HFF-Myc (cell line): ENCODE measurements around the gene CAMTA1.
"Not testable (repeated sequence)": the region's sequence is repeated elsewhere in the genome, so short reads cannot be mapped to it uniquely, and the experiment has no call there.

Experiments
- DNase-seq: peaks from one replicate; pipeline ENCODE4 v3.0.0-alpha.2; 2011; ENCODE audit warnings: low read depth; ENCODE audit errors: extremely low read depth
- H3K4me3 ChIP-seq: replicated peaks from 2 replicates; pipeline ENCODE4 v1.5.1; 2011; ENCODE audit warnings: low read depth, mild to moderate bottlenecking, control low read depth, low read length
- TF ChIP-seq, protein P1 (sequence below): IDR thresholded peaks from 2 replicates; pipeline ENCODE4 v1.5.1; 2012; ENCODE audit warnings: mild to moderate bottlenecking, low read depth, low read length, control low read depth; ENCODE audit errors: missing control alignments

CAMTA1 gene

GRCh38 chr1:7789828-7790227 is 1004.6 kb downstream of the CAMTA1 start:
- H3K4me3 ChIP-seq: no peak overlapping the region
- TF ChIP-seq, protein P1, sequence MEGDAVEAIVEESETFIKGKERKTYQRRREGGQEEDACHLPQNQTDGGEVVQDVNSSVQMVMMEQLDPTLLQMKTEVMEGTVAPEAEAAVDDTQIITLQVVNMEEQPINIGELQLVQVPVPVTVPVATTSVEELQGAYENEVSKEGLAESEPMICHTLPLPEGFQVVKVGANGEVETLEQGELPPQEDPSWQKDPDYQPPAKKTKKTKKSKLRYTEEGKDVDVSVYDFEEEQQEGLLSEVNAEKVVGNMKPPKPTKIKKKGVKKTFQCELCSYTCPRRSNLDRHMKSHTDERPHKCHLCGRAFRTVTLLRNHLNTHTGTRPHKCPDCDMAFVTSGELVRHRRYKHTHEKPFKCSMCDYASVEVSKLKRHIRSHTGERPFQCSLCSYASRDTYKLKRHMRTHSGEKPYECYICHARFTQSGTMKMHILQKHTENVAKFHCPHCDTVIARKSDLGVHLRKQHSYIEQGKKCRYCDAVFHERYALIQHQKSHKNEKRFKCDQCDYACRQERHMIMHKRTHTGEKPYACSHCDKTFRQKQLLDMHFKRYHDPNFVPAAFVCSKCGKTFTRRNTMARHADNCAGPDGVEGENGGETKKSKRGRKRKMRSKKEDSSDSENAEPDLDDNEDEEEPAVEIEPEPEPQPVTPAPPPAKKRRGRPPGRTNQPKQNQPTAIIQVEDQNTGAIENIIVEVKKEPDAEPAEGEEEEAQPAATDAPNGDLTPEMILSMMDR: no peak
- no peak for DNase-seq

DNA sequence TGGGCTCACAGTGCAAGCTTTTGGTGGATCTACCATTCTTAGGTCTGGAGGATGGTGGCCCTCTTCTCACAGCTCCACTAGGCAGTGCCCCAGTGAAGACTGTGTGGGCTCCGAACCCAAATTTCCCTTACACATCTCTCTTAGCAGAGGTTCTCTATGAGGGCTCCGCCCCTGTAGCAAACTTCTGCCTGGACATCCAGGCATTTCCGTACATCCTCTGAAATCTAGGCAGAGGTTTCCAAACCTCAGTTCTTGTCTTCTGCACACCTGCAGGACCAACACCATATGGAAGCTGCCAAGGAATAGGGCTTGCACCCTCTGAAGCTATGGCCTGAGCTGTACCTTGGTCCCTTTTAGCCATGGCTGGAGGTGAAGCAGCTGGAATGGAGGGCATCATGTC is 1005.8 kb downstream of the CAMTA1 start:
- DNase-seq: not testable (repeated sequence)

GRCh38 chr1:7795406-7795805 is 1010.2 kb downstream of the CAMTA1 start:
- no peak for DNase-seq
- TF ChIP-seq, protein P1: no peak
- H3K4me3 ChIP-seq: no peak overlapping the region

More for the DNA sequence above, 1005.8 kb downstream of the CAMTA1 start:
- not testable (repeated sequence) for H3K4me3 ChIP-seq

- no peak for DNase-seq
- no peak overlapping the region for H3K4me3 ChIP-seq
- TF ChIP-seq, protein P1: no peak
Observed at GRCh38 chr1:7805460-7805859, 1020.2 kb downstream of the CAMTA1 start.

GRCh38 chr1:7808253-7808844 is 1023.1 kb downstream of the CAMTA1 start:
- TF ChIP-seq, protein P1: peak; percentile 24
- DNase-seq: peak; percentile 10
- H3K4me3 ChIP-seq: no peak overlapping the region

- no peak overlapping the region for H3K4me3 ChIP-seq
- DNase-seq: no peak
- TF ChIP-seq, protein P1: no peak
Observed at GRCh38 chr1:7809742-7810141, 1024.5 kb downstream of the CAMTA1 start.

- DNase-seq: peak; percentile 40
- TF ChIP-seq, protein P1: no peak
- no peak overlapping the region for H3K4me3 ChIP-seq
Observed at GRCh38 chr1:7810395-7810794, 1025.1 kb downstream of the CAMTA1 start.
